Natural killer cell (primary cell): ENCODE data around the gene ANAPC4. TPM values are rescaled to one million over a fixed set of nuclear protein-coding genes. Genes with fewer than 3 reads are reported as not detected.

Experiments
- ATAC-seq, 3 donors: fragments of 150-1000 bp in 2 of 3; fragments of 200-7000 bp in 1 of 3; cut with Tn5 transposase; 1 replicate in 1 of 3; 2 replicates in 2 of 3; pipeline ENCODE4 v1.10.0; 2021; ENCODE audit warnings: mild to moderate bottlenecking in 2 of 3, moderate library complexity in 2 of 3
- DNase-seq, 2 donors: peaks; one replicate each; pipeline versions ENCODE4 v3.0.0 to v3.0.0-alpha.2; 2013 to 2021; ENCODE audit warnings: mixed read lengths in 1 of 2
- H3K27ac ChIP-seq: one replicate; pipeline ENCODE4 v1.5.1; 2013; ENCODE audit warnings: mild to moderate bottlenecking, low read length
- H3K27me3 ChIP-seq: one replicate; pipeline ENCODE4 v1.6.1; 2013; ENCODE audit warnings: low read length; ENCODE audit not compliant: control insufficient read depth, insufficient read depth
- H3K36me3 ChIP-seq: one replicate; pipeline ENCODE4 v1.6.1; 2013; ENCODE audit warnings: low read length; ENCODE audit not compliant: control insufficient read depth, insufficient read depth
- H3K4me1 ChIP-seq: one replicate; pipeline ENCODE4 v1.6.1; 2013; ENCODE audit warnings: low read length; ENCODE audit not compliant: control insufficient read depth, insufficient read depth
- H3K4me3 ChIP-seq: one replicate; pipeline ENCODE4 v1.5.1; 2013; ENCODE audit warnings: low read length
- H3K9me3 ChIP-seq: one replicate; pipeline ENCODE4 v1.6.1; 2013; ENCODE audit warnings: low read length; ENCODE audit not compliant: control insufficient read depth, insufficient read depth
- H3K27ac Mint-ChIP-seq, 2 donors: one replicate each; pipeline ENCODE4 v1.8.0; 2022; ENCODE audit warnings: mild to moderate bottlenecking in 2 of 2, mixed read lengths in 2 of 2, moderate library complexity in 1 of 2
- H3K27me3 Mint-ChIP-seq, 2 donors: one replicate each; pipeline ENCODE4 v1.8.0; 2022; ENCODE audit warnings: low read depth in 2 of 2, mixed read lengths in 2 of 2
- H3K36me3 Mint-ChIP-seq: one replicate; pipeline ENCODE4 v1.8.0; 2022; ENCODE audit warnings: mixed read lengths
- H3K4me1 Mint-ChIP-seq, 2 donors: one replicate each; pipeline ENCODE4 v1.8.0; 2022; ENCODE audit warnings: mixed read lengths in 2 of 2
- H3K4me3 Mint-ChIP-seq: one replicate; pipeline ENCODE4 v1.8.0; 2022; ENCODE audit warnings: mild to moderate bottlenecking, moderate library complexity, mixed read lengths
- H3K9me3 Mint-ChIP-seq, 2 donors: one replicate each; pipeline ENCODE4 v1.8.0; 2022; ENCODE audit warnings: mixed read lengths in 2 of 2
- CTCF ChIP-seq: fragments of 200-600 bp; IDR thresholded peaks from one replicate; pipeline ENCODE4 v1.8.0; 2022; ENCODE audit warnings: antibody characterized with exemption
- WGBS: methylation state at CpG from one replicate; pipeline ENCODE4 v1.1.7; 2013; ENCODE audit warnings: missing lambda C conversion rate; ENCODE audit not compliant: insufficient coverage; 5-methylcytosine and 5-hydroxymethylcytosine counted together
- intact Hi-C: fragments of 100-400 bp; cut with micrococcal nuclease; formaldehyde crosslinking; loops from one replicate; pipeline ENCODE4 v1.14.2; 2022
- total RNA-seq, 4 donors: library from RNA; stranded (reverse); fragments of 120-200 nt in 1 of 4; gene quantifications; one replicate each; pipeline versions ENCODE4 v1.2.3 to v1.2.4, GENCODE V29; 2013 to 2022

Gene ANAPC4
- total RNA-seq, 3 donors from 2014 or later (not counting 1 experiment from before 2014, with no cell fraction given), result 42.0 to 51.3 (median 49.5) TPM

DNA sequence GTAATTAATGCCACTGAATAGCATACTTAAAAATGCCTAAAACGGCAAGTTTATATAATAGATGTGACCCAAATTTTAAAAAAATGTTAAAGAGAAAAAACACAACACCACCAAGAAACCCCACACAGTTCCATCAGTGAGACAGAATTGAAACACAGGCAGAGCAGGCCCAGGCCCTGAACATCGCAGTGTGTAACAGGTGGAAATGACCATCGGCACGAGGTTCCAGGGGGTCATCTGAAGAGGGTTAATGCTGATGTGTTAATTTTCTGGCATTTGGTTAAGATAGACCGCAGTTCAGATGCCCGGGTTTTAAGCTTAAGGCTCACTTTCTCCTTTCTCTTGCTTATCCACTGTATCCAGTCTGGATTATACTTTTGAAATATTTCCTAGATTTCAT is 66.8 kb downstream of the ANAPC4 start:
- H3K27me3 Mint-ChIP-seq, result peaks cover 3 to 6% of the 10 kb centered on the region in 2 donors
- WGBS, result 95% methylated on average over 5 of the region's 6 CpGs

GRCh38 chr4:25446611-25447010 is 69.5 kb downstream of the ANAPC4 start:
- no peak overlapping the region for H3K4me3 ChIP-seq
- whole genome bisulfite sequencing, result 81% methylated on average over 4 of the region's 4 CpGs
- Mint-ChIP-seq H3K27me3 (peaks cover 2 to 3% of the 10 kb centered on the region in 2 donors), H3K9me3 (no peaks in the 10 kb centered on the region), H3K27ac (no peak overlapping the region), H3K36me3 (no peaks in the 10 kb centered on the region), H3K4me1 (no peaks in the 10 kb centered on the region), H3K4me3 (no peak overlapping the region)
- H3K27me3 ChIP-seq, result no peaks in the 10 kb centered on the region
- no peak overlapping the region for H3K27ac ChIP-seq
- ATAC-seq (no peak), DNase-seq (no peak)
- TF ChIP-seq CTCF, result no peak
- intact Hi-C loops, result no loop called here
- no peaks in the 10 kb centered on the region for H3K36me3 ChIP-seq
- no peaks in the 10 kb centered on the region for H3K4me1 ChIP-seq
- H3K9me3 ChIP-seq, result no peaks in the 10 kb centered on the region

More for the DNA sequence above, 66.8 kb downstream of the ANAPC4 start:
- Mint-ChIP-seq H3K4me3 (no peak overlapping the region), H3K27ac (no peak overlapping the region), H3K4me1 (no peaks in the 10 kb centered on the region), H3K36me3 (no peaks in the 10 kb centered on the region), H3K9me3 (peaks cover 0 to under 1% of the 10 kb centered on the region in 2 donors)
- no peak for DNase-seq
- ATAC-seq, result no peak
- H3K9me3 ChIP-seq, result no peaks in the 10 kb centered on the region
- no peak for TF ChIP-seq CTCF
- H3K27ac ChIP-seq, result no peak overlapping the region
- H3K36me3 ChIP-seq, result no peaks in the 10 kb centered on the region
- intact Hi-C loops, result no loop called here
- H3K27me3 ChIP-seq, result no peaks in the 10 kb centered on the region
- H3K4me3 ChIP-seq, result no peak overlapping the region
- H3K4me1 ChIP-seq, result no peaks in the 10 kb centered on the region

GRCh38 chr4:25448379-25449109 is 71.5 kb downstream of the ANAPC4 start:
- no peak overlapping the region for H3K27ac Mint-ChIP-seq
- Histone ChIP-seq H3K36me3 (no peaks in the 10 kb centered on the region), H3K27me3 (no peaks in the 10 kb centered on the region), H3K27ac (no peak overlapping the region), H3K9me3 (no peaks in the 10 kb centered on the region), H3K4me3 (no peak overlapping the region), H3K4me1 (no peaks in the 10 kb centered on the region)
- intact Hi-C loops, result no loop called here
- peaks cover 0 to 2% of the 10 kb centered on the region in 2 donors for H3K27me3 Mint-ChIP-seq
- WGBS, result 68% methylated on average over 5 of the region's 5 CpGs
- H3K36me3 Mint-ChIP-seq, result no peaks in the 10 kb centered on the region
- no peaks in the 10 kb centered on the region for H3K4me1 Mint-ChIP-seq
- no peak for ATAC-seq
- no peaks in the 10 kb centered on the region for H3K9me3 Mint-ChIP-seq
- DNase-seq, result no peak
- H3K4me3 Mint-ChIP-seq, result no peak overlapping the region
- no peak for TF ChIP-seq CTCF

- Mint-ChIP-seq H3K27ac (no peak overlapping the region), H3K4me1 (no peaks in the 10 kb centered on the region), H3K9me3 (no peaks in the 10 kb centered on the region), H3K4me3 (no peak overlapping the region), H3K36me3 (no peaks in the 10 kb centered on the region), H3K27me3 (peaks cover 0 to 2% of the 10 kb centered on the region in 2 donors)
- H3K36me3 ChIP-seq, result no peaks in the 10 kb centered on the region
- no peaks in the 10 kb centered on the region for H3K27me3 ChIP-seq
- TF ChIP-seq CTCF, result no peak
- no peaks in the 10 kb centered on the region for H3K4me1 ChIP-seq
- intact Hi-C loops, result no loop called here
- DNase-seq (no peak), ATAC-seq (no peak)
- 89% methylated on average over 5 of the region's 5 CpGs for WGBS
- H3K9me3 ChIP-seq, result no peaks in the 10 kb centered on the region
- no peak overlapping the region for H3K4me3 ChIP-seq
- no peak overlapping the region for H3K27ac ChIP-seq
Observed at GRCh38 chr4:25449270-25449669, 72.2 kb downstream of the ANAPC4 start.
